Gastrocnemius medialis (tissue), 4 donors: ENCODE measurements around the gene NPB.

Experiments
- POLR2A ChIP-seq, 2 donors: fragments of 450-650 bp; IDR thresholded peaks; one replicate each; pipeline ENCODE4 v1.6.1; 2017; ENCODE audit warnings: antibody characterized with exemption in 2 of 2, mild to moderate bottlenecking in 2 of 2, moderate library complexity in 2 of 2
- TF ChIP-seq, protein P1 (sequence below), 5 experiments: fragments of 450-650 bp in 3 of 5; fragments of 200-600 bp in 2 of 5; sonication (generic) in 2 of 5; IDR thresholded peaks in 4 of 5; conservative IDR thresholded peaks in 1 of 5; 1 replicate in 4 of 5; 2 replicates in 1 of 5; pipeline ENCODE4 v1.5.1; 2016 to 2019; ENCODE audit warnings: antibody characterized with exemption in 5 of 5, mild to moderate bottlenecking in 3 of 5, moderate library complexity in 3 of 5

DNA sequence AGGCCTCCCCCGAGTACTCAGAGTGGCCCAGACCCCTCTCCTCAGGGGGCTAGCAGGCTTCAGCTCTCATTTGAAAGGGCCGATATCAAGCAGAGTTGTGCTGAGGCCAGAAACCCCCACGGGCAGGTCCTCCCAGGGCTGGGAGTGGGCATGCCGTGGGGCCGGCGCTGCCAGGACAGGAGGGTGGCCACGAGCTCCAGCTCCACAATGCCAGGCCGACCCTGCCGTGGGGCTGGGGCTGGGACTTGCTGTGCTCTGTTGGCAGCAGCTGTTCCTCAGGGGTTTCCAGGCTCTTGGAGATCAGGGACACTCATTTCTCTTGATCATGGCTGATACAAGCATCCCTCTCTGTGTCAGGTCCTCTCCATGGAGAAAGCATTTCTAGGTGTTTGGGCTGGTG lies 3.2 kb upstream of the NPB start:
- no peak for TF ChIP-seq POLR2A (IDR thresholded peaks at IDR 0.05)
- TF ChIP-seq, protein P1, sequence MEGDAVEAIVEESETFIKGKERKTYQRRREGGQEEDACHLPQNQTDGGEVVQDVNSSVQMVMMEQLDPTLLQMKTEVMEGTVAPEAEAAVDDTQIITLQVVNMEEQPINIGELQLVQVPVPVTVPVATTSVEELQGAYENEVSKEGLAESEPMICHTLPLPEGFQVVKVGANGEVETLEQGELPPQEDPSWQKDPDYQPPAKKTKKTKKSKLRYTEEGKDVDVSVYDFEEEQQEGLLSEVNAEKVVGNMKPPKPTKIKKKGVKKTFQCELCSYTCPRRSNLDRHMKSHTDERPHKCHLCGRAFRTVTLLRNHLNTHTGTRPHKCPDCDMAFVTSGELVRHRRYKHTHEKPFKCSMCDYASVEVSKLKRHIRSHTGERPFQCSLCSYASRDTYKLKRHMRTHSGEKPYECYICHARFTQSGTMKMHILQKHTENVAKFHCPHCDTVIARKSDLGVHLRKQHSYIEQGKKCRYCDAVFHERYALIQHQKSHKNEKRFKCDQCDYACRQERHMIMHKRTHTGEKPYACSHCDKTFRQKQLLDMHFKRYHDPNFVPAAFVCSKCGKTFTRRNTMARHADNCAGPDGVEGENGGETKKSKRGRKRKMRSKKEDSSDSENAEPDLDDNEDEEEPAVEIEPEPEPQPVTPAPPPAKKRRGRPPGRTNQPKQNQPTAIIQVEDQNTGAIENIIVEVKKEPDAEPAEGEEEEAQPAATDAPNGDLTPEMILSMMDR (IDR thresholded peaks at IDR 0.05 in 4 of 5, conservative IDR thresholded peaks at IDR 0.05 in 1 of 5): no peak
